ENCODE measurements around the gene ZNF385C. TPM values are rescaled to one million over a fixed set of nuclear protein-coding genes. Genes with fewer than 3 reads are reported as not detected.

The ZNF385C gene
- total RNA-seq, 1 donor = not detected

- no peak overlapping the region for H3K4me3 ChIP-seq (ENCODE audit: low read depth, low read length)
These were observed 97.7 kb downstream of the ZNF385C start for GRCh38 chr17:42000413-42001133.

GRCh38 chr17:41998497-41998896 is 99.8 kb downstream of the ZNF385C start:
- TF ChIP-seq CTCF (IDR thresholded peaks at IDR 0.05; ENCODE audit: insufficient read depth, low read depth, low read length) = no peak
- no peak overlapping the region for H3K4me3 ChIP-seq (ENCODE audit: low read depth, low read length)
- no peak for DNase-seq (ENCODE audit: low read depth)

More at GRCh38 chr17:42000413-42001133, 97.7 kb downstream of the ZNF385C start:
- no peak for DNase-seq (ENCODE audit: low read depth)
- TF ChIP-seq CTCF (IDR thresholded peaks at IDR 0.05; ENCODE audit: insufficient read depth, low read depth, low read length) = no peak

GRCh38 chr17:41996855-41997164 is 101.5 kb downstream of the ZNF385C start:
- TF ChIP-seq CTCF (IDR thresholded peaks at IDR 0.05; ENCODE audit: insufficient read depth, low read depth, low read length) = no peak
- no peak for DNase-seq (ENCODE audit: low read depth)
- H3K4me3 ChIP-seq (ENCODE audit: low read depth, low read length) = no peak overlapping the region

GRCh38 chr17:41992576-41992975 is 105.7 kb downstream of the ZNF385C start:
- H3K4me3 ChIP-seq (ENCODE audit: low read depth, low read length) = no peak overlapping the region
- no peak for DNase-seq (ENCODE audit: low read depth)
- no peak for TF ChIP-seq CTCF (IDR thresholded peaks at IDR 0.05; ENCODE audit: insufficient read depth, low read depth, low read length)

DNA sequence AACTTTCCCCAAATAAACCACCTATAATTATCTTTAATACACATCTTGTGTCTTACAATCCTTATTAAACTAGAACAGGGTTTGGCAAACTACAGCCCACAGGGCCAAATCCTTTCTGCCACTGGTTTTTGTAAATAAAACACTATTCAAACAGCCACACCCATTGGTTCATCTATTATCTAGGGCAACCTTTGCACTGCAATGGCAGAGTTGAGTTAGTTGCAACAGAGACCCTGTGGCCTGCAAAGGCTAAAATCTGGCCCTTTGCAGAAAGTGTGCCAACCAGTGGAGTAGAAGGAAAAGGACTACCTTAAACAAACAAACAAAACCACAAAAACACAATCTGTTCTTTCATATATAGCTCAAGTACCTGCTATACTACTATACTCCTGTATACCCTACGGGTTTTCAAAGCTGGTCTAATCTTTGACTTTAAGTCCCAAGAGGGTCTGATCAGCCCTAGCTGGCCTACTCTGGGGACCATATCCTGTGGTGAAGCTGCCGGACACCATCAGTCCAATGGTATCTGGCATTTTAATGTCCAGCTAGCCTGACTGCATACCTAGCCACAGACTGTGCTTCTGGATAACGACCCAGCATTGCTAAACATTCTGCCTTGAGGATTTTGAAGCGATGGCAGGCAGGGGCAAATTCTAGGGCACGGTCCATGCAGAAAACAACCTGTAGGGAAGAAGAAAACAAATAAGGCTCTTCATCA is 108.4 kb downstream of the ZNF385C start:
- H3K4me3 ChIP-seq (ENCODE audit: low read depth, low read length) = no peak overlapping the region

GRCh38 chr17:41988418-41988817 is 109.9 kb downstream of the ZNF385C start:
- TF ChIP-seq CTCF (IDR thresholded peaks at IDR 0.05; ENCODE audit: insufficient read depth, low read depth, low read length) = no peak

More for the DNA sequence above, 108.4 kb downstream of the ZNF385C start:
- no peak for DNase-seq (ENCODE audit: low read depth)
- no peak for TF ChIP-seq CTCF (IDR thresholded peaks at IDR 0.05; ENCODE audit: insufficient read depth, low read depth, low read length)

More at GRCh38 chr17:41988418-41988817, 109.9 kb downstream of the ZNF385C start:
- no peak for DNase-seq (ENCODE audit: low read depth)
- H3K4me3 ChIP-seq (ENCODE audit: low read depth, low read length) = no peak overlapping the region

All from fibroblast of villous mesenchyme (primary cell).